Heart left ventricle (tissue), 13 donors: ENCODE data around the gene NAP1L4.

ENCODE experiments used
- POLR2A ChIP-seq, 2 donors: fragments of 450-650 bp; IDR thresholded peaks; one replicate each; pipeline ENCODE4 v1.6.1; 2017; ENCODE audit warnings: antibody characterized with exemption in 2 of 2, mild to moderate bottlenecking in 2 of 2, moderate library complexity in 2 of 2
- TF ChIP-seq, protein P1 (sequence below), 12 donors: fragments of 200-600 bp; sonication (generic) in 4 of 12; IDR thresholded peaks; one replicate each; pipeline versions ENCODE4 v1.5.0 to v1.8.0; 2018 to 2022; ENCODE audit warnings: antibody characterized with exemption in 12 of 12, mild to moderate bottlenecking in 5 of 12
- donor health status: ischemic (EF 13 %, LVEDD 7.1; RV severe dilation, severe dysfunction).
- donor health status: DM: no; HTN: yes; CAD: no.
- donor health status: DM: no; HTN: no; CAD: no.
- donor health status: ischemic (EF 25% LVEDD 6.9; RV normal size, moderate dysfunction).
- donor health status: ischemic (EF 25% LVEDD 5.7; RV mildly dilated, moderate dysfunction).
- donor health status: ischemic (EF 35%, LVEDD 5.7; RV mildly dilated, moderate dysfunction).
- donor health status: nonischemic (EF 11% LVEDD 7.7; RV severe dilation, severe dysfunction).
- donor health status: DM: yes; HTN: yes; CAD: no.
- donor health status: PGD.
- donor health status: ischemic (EF 29% LVEDD 5.4; RV normal size, mild dysfunction).
- donor health status: nonischemic (EF 23%, LVEDD 6.1; RV moderate dilation, normal function).

DNA sequence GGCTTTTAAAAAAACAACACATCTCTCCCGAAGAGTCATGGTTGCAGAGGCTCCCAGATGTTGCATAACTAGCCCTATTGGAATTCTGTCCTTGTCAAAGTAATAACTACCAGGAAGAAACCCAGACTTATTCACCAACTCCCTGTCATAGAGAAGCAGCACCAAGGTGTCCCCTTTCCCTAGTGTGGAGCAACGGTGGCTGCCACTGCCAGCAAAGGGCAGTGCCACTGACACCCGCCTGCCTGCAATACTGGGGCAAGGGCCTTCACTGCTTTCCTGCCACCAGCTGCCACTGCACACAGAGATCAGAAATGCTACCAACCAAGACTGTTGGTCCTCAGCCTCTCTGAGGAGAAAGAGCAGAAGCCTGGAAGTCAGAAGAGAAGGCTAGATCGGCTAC is 27.3 kb downstream of the NAP1L4 start:
- TF ChIP-seq, protein P1, sequence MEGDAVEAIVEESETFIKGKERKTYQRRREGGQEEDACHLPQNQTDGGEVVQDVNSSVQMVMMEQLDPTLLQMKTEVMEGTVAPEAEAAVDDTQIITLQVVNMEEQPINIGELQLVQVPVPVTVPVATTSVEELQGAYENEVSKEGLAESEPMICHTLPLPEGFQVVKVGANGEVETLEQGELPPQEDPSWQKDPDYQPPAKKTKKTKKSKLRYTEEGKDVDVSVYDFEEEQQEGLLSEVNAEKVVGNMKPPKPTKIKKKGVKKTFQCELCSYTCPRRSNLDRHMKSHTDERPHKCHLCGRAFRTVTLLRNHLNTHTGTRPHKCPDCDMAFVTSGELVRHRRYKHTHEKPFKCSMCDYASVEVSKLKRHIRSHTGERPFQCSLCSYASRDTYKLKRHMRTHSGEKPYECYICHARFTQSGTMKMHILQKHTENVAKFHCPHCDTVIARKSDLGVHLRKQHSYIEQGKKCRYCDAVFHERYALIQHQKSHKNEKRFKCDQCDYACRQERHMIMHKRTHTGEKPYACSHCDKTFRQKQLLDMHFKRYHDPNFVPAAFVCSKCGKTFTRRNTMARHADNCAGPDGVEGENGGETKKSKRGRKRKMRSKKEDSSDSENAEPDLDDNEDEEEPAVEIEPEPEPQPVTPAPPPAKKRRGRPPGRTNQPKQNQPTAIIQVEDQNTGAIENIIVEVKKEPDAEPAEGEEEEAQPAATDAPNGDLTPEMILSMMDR (IDR thresholded peaks at IDR 0.05) = no peak
- no peak for TF ChIP-seq POLR2A (IDR thresholded peaks at IDR 0.05)
